Measurements from ENCODE around the gene WBP4. TPM values are rescaled to one million over a fixed set of nuclear protein-coding genes. Genes with fewer than 3 reads are reported as not detected.
"Not testable (repeated sequence)": the region's sequence is repeated elsewhere in the genome, so short reads cannot be mapped to it uniquely, and the experiment has no call there.

Gene WBP4
- total and polyA plus RNA-seq, 11 donors = 12.4 to 29.9 (median 20.6) TPM

DNA sequence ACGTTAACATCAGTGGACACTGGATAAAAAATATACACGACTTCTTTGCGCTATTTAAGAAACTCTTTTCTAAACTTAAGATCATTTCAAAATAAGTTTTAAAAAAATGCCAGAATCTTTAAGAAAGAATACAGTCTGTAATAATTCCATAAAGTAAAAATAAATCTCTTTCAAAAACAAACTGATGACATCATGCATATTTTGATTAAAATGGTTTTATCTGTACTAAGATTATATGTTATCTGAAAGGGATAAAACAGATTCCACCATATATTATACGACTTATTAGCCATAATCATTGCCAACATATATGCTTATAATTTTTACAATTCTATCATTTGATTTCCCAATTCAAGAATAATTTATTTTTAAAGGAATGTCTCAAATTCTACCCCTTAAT is 26.9 kb upstream of the WBP4 start:
- ATAC-seq = no peak
- TF ChIP-seq, protein P1, sequence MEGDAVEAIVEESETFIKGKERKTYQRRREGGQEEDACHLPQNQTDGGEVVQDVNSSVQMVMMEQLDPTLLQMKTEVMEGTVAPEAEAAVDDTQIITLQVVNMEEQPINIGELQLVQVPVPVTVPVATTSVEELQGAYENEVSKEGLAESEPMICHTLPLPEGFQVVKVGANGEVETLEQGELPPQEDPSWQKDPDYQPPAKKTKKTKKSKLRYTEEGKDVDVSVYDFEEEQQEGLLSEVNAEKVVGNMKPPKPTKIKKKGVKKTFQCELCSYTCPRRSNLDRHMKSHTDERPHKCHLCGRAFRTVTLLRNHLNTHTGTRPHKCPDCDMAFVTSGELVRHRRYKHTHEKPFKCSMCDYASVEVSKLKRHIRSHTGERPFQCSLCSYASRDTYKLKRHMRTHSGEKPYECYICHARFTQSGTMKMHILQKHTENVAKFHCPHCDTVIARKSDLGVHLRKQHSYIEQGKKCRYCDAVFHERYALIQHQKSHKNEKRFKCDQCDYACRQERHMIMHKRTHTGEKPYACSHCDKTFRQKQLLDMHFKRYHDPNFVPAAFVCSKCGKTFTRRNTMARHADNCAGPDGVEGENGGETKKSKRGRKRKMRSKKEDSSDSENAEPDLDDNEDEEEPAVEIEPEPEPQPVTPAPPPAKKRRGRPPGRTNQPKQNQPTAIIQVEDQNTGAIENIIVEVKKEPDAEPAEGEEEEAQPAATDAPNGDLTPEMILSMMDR (IDR thresholded peaks at IDR 0.05) = no peak

DNA sequence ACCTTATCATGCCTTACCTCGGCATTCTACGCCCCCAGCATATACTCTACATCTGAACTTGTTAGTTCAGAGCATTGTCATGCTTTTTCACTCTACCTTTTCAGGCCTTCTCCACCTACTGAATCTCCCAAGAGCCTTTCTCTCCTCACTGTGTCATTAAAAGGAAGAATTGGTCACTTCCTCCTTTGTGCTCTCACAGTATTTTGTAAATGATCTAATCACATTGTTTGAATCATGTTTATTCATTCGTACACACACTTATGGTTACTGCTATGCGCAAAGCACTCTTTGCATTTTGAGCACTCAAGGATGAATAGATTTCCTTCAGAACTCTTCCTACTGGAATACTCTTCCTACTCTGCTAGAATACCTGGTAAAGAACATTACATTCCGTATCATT is 26.4 kb upstream of the WBP4 start:
- Histone ChIP-seq H3K27ac (no peak overlapping the region), H3K4me3 (no peak overlapping the region), H3K9me3 (no peaks in the 10 kb centered on the region), H3K4me1 (peaks cover 0 to 43% (median 14%) of the 10 kb centered on the region in 12 donors), H3K27me3 (no peaks in the 10 kb centered on the region), H3K36me3 (no peaks in the 10 kb centered on the region)
- intact Hi-C loops (cut with DNase I) = no loop called here
- TF ChIP-seq POLR2A (IDR thresholded peaks at IDR 0.05) = no peak
- TF ChIP-seq, protein P1 (IDR thresholded peaks at IDR 0.05) = no peak
- DNase-seq = no peak
- ATAC-seq = peak in 1 of 4 donors; percentile 26
- 84 to 87% (median 84%) methylated on average over 5 of the region's 5 CpGs for WGBS, 4 donors

More for the DNA sequence above, 26.9 kb upstream of the WBP4 start:
- Histone ChIP-seq H3K4me1 (peaks cover 0 to 43% (median 14%) of the 10 kb centered on the region in 12 donors), H3K9me3 (no peaks in the 10 kb centered on the region), H3K27ac (no peak overlapping the region), H3K36me3 (no peaks in the 10 kb centered on the region), H3K4me3 (no peak overlapping the region), H3K27me3 (no peaks in the 10 kb centered on the region)
- intact Hi-C loops (cut with DNase I) = no loop called here
- no peak for DNase-seq
- 76 to 84% (median 77%) methylated on average over 4 of the region's 4 CpGs for WGBS, 4 donors

DNA sequence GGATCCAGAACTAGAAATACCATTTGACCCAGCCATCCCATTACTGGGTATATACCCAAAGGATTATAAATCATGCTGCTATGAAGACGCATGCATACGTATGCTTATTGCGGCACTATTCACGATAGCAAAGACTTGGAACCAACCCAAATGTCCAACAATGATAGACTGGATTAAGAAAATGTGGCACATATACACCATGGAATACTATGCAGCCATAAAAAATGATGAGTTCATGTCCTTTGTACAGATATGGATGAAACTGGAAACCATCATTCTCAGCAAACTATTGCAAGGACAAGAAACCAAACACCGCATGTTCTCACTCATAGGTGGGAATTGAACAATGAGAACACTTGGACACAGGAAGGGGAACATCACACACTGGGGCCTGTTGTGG is 24.8 kb upstream of the WBP4 start:
- H3K27ac ChIP-seq; ATAC-seq; H3K36me3 ChIP-seq; H3K27me3 ChIP-seq; intact Hi-C loops (cut with DNase I); H3K4me3 ChIP-seq; DNase-seq; H3K9me3 ChIP-seq: not testable (repeated sequence)
- H3K4me1 ChIP-seq = peaks cover 0 to 33% (median 11%) of the 10 kb centered on the region in 12 donors
- WGBS, 4 donors = 88 to 97% (median 96%) methylated on average over 5 of the region's 5 CpGs

DNA sequence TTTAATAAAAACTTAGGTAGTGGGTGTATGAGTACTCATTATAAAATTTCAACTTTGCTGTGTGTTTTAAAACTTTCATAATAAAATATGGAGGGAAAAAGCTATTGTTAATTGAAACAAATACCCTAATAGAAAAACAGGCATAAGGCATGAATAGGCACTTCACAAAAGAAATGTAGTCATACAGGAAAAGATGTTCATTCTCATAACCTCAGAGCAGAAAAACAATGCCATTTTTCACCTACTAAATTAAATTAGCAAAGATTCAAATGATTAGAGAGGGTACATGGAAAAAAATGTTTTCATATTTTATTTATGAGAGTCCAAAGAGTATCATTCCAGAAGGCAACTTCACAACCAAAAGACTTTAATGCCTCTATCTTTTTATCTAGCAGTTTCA is 21.6 kb upstream of the WBP4 start:
- H3K36me3 ChIP-seq = no peaks in the 10 kb centered on the region
- intact Hi-C loops (cut with DNase I) = no loop called here
- ATAC-seq (no peak), DNase-seq (no peak)
- TF ChIP-seq, protein P1 (IDR thresholded peaks at IDR 0.05) = no peak
- TF ChIP-seq POLR2A (IDR thresholded peaks at IDR 0.05) = no peak
- peaks cover 0 to 12% (median 0%) of the 10 kb centered on the region in 12 donors for H3K9me3 ChIP-seq
- no peaks in the 10 kb centered on the region for H3K27me3 ChIP-seq
- peaks cover 0 to 17% (median 7%) of the 10 kb centered on the region in 12 donors for H3K4me1 ChIP-seq
- H3K4me3 ChIP-seq = no peak overlapping the region
- no peak overlapping the region for H3K27ac ChIP-seq

Data from heart left ventricle (tissue), 16 donors.